HG02763 (cell line): ENCODE measurements around the gene ADAMTS9.

ENCODE experiments used
- ATAC-seq: cut with Tn5 transposase; IDR thresholded peaks from one replicate; pipeline ENCODE4 v1.9.1; 2021; ENCODE audit warnings: mild to moderate bottlenecking, moderate library complexity; ENCODE audit not compliant: unreplicated experiment

Gene ADAMTS9

DNA sequence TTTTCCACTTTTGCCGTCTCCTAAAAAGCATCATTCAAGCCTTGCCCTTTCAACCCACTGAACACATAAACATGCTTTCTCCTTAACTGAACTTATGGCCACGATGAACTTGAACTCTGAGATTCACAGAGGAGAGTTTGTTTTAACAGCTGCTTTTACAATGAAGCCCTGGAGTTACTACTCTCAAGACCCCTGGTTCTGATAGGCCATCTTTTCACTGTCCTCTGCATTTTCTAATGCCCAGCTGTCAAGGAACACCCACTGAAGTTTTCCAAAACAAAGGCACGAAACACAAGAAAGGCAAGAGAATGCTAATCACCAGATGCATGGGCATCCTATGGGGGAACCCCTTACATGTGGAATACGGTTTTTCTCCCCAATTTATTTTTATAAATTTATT, 100.8 kb downstream of the ADAMTS9 start:
- ATAC-seq: no peak

- no peak for ATAC-seq
These were observed 103.6 kb downstream of the ADAMTS9 start for GRCh38 chr3:64584179-64584578.

GRCh38 chr3:64578797-64579196, 109.0 kb downstream of the ADAMTS9 start:
- ATAC-seq: no peak

GRCh38 chr3:64578062-64578770, 109.6 kb downstream of the ADAMTS9 start:
- ATAC-seq: no peak

DNA sequence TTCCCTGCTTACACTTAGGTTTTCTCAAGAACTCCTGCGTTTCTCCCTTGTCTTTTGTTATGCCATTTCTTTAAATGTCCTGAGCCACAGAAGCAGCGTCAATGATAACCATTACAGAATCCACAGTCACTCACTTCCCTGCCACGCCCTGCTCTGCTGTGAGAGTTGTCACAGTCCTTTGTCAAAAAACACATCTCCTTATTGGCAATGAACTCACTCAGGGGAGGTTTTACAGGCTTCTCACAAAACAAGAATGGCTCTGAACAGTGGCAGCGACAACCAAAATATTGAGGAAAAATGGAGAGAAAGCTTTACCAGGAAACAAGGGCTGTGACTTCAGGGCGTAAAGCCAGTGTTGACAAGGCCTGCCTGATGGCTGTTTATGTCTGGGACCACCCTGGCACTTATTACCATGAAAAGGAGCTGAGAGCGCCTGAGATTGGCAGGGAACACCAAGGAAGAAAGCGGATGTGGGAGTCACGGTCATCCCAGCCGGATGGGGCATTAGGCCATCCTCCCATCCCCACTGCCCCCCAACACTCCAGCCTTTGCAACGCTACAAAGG, 111.5 kb downstream of the ADAMTS9 start:
- no peak for ATAC-seq

DNA sequence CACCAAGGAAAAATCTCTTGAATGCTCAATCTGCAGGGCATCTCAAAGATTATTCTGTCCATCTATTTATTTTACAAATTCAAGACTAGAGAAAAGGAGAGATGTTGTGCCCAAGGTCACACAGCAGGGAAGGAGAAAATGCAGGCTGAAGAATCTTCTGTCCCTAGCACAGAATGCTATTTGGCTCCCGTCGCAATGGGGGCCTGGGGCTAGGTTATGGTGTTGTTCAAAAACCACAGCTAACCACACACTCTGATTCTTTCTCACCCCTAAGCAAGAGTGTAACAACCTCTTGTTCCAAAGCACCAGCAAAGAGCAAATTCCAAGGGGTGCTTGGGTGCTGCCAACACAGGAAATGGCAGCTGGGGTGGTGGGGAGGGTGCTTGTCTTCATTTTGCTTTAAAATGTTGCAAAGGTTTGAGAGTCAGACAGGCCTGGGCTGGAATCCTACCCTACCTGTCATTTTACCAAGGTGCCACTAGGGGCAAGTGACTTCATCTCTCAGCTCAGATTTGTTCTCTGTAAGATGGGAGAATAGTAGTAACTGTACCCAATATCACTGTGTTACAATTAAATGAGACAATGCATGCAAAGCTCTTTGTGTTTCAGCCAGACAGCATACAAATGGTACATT, 112.5 kb downstream of the ADAMTS9 start:
- ATAC-seq: peak; percentile 83

- no peak for ATAC-seq
These were observed 113.6 kb downstream of the ADAMTS9 start for GRCh38 chr3:64574194-64574593.

DNA sequence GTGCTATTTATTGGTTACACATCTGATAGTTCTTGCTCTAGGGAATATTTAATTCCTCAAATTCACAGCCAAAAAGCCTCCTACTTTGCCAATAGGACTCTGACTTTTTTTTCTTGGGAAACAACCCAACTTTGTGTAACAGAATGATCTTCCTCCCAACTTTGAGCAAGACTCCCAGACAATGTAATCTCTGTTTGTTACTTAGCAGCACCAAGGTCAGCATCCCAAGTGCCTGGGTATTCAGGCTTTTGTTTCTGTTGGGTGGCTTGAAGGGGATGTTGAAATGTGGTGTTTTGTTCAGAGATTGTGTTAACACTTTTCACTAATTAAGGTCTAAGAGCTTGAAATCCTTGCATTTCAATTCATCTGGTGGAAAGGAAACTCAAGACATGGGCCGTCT, 115.8 kb downstream of the ADAMTS9 start:
- no peak for ATAC-seq

- no peak for ATAC-seq
These were observed 118.8 kb downstream of the ADAMTS9 start for GRCh38 chr3:64568895-64569517.

DNA sequence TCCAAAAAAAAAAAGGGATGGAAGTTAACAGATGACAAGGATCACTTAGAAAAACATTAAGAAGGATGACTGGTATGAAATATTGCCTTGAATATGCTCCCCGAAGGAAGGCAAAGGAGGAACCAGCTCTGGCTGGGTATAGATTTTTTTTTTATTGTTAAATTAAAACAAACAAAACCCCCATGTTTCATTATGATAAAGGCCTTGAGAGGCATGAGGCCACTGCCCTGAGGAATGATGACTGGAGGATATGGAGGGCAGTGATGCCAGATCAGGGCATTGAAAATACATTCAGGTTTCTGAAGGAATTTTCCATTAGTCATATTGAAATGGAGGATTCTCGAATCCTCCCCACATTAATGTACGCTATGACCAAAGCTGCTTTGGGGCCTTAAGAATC, 120.9 kb downstream of the ADAMTS9 start:
- ATAC-seq: no peak

GRCh38 chr3:64563751-64564150, 124.0 kb downstream of the ADAMTS9 start:
- ATAC-seq: no peak

DNA sequence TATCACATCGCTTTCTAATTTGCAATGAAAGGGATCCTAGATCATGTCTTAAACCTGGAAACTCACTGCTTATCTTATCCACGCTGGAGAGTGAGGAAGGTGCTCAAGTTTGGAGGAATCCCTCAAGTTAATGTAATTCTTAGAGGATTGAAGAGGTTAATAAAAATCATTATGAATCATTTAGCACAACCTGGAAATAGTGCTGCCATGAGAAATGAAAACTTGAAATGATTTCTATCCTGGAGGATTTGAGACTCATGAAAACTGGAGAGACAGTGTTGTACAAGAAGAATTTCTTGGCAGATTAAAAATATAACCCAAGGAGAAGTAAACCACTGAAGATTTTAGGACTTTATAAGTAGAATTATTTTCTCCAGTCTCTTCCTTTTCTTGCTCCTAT, 125.9 kb downstream of the ADAMTS9 start:
- ATAC-seq: no peak

DNA sequence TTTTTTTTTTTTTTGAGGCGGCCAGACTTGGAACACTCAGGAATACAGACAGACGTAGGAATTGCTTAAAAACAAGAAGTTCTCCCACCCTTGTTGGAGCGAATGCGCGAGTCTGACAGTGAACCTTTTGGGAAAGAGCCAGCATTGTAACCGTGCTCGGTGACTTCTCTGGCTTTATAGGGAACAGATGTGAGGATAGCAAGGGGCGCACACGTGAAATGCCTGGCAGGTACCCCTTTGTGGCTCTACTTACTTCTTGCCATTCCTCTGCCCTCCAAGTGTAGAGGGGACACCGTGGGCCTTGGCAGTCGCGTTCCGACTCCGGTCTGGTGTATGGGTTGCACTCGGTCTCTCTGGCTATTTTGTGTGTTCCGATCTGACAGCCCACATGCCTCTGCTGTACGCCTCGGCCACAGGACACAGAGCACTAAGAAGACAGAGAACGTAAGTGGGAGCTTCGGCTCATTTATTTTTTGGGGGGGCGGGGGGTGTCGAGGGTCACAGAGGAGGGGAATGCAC, 126.4 kb downstream of the ADAMTS9 start:
- no peak for ATAC-seq

GRCh38 chr3:64560791-64561190, 127.0 kb downstream of the ADAMTS9 start:
- no peak for ATAC-seq

- ATAC-seq: no peak
These were observed 128.2 kb downstream of the ADAMTS9 start for GRCh38 chr3:64559588-64559987.

DNA sequence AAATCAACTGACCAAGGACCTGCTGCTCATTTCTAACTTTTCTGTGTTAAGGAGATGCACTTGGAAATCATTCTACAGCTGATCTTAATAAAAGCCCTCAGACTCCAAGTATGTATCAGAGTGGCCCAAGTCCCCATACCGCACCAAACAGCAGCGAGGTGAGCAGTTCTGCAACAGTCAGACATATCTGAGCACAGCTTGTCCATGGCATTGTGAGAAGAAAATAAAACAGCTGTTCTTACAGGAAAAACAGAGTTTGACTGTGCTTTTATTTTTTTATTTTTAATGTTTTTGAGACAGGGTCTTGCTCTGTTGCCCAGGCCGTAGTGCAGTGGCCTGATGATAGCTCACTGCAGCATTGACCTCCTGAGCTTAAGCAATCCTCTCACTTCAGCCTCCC, 131.8 kb downstream of the ADAMTS9 start:
- no peak for ATAC-seq

DNA sequence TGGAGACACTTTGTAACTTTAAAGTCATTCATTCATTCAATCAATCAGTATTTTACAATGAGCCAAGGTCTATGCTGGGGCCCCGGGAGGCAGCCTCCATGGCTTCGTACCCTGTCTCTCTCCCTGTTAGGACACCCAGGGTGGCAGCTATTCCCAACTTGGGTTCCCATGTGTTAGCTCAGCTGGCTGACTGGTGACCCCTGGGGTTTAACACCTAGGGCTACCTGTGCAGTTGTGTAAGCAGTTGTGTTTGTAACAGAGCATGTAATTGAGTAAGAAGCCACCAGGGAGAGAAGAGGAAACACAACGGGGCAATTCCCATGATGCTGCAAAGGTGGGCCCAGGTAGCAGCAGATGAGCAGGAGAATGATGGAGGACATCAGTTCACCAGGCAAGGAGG, 132.4 kb downstream of the ADAMTS9 start:
- no peak for ATAC-seq

DNA sequence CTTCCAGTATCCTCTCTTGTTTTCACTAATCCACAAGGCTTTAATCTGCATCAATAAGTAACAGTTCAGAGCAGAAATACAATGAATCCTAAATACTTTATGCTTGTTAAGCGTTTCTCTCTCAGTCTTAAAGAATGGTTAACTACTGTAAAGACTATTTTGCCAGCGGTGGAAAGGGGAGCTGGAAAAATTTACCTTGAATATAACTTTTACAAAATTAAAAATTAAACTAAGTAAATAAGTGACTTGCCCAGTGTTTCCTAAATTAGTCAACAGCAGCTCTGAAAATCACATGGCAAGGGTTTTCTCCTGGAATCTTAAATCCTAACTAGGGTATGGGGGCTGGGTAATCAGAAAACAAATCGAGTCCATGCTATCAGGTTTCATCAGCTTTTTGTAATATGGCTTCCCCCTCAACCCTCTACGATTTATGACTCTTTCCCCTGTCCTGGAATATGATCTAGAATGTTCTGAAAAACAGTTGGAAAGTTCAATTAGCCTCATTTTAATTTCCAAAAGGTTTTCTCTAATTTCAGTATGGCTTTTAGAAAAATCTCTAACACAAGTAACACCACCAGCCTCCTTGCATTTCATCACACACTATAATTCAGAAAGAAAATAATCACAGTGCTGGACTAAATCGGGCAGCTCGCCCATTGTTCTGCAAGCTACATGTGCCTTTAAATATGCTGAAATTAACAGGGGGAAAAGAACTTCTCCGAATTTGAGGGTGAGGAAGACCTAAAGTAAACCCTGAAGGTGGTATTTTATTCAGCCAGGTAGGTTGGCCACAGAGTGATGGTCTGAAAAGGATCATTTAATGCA, 133.5 kb downstream of the ADAMTS9 start:
- no peak for ATAC-seq

GRCh38 chr3:64552966-64553365, 134.8 kb downstream of the ADAMTS9 start:
- no peak for ATAC-seq

DNA sequence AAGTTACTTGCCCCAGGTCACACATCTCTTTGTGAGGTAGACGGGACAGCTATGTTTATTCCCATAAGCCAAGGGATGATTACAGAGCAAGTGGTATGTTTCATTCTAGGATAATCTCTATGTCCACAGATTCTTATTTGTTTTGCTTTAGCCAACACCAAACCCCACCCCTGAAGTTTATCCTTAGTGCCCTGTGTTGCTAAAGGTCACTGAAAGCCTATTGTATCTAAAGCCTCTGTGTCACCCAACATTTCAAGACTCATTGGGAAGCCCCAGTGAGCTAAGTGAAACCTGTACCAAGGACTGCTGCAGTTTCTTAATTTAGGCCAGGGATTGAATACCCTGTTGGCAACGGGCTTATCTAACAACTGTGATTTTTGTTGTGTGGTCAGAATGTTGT, 135.6 kb downstream of the ADAMTS9 start:
- no peak for ATAC-seq

- ATAC-seq: no peak
These were observed 136.1 kb downstream of the ADAMTS9 start for GRCh38 chr3:64551697-64552096.
